ENCODE results near the gene PTTG1IP.

DNA sequence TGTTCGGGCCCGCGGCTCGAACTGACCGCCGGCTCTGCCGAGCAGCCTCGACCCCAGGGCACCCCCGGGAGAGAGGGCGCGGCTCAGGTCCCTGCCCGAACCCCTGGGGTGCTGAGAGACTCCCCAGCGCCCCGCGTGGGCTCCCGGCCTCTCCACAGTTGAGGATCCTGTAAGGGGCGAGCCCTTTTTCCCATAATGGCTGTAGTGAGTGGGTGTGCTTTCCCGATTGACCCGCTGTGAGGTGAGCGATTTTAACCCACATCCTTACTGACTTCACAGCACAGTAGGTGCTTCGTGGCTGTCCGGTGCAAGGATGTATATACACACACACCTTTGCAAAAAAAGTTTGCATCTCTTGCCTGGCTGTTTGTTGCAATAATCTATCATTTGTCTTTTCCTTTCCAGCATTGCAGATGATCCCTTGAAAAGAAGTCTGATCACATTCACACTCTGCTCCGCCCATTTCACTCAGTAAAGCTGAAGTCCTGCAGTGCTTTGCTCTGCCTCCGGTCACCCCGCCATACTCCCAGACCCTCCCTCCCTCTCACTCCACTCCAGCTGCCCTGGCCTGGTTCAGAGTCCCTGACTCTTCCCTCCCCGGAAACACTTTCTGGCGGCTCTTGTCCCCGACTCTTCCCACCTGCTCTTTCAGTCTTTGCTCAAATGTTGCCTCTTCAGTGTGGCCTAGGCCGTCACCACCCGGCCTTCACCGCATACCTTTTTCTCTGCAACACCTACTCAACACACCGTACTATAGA lies 70.9 kb downstream of the PTTG1IP start:
- TF ChIP-seq POLR2AphosphoS5 (IDR thresholded peaks at IDR 0.05) = no peak
- TF ChIP-seq POLR2A (IDR thresholded peaks at IDR 0.05) = no peak
- TF ChIP-seq EP300 (IDR thresholded peaks at IDR 0.05) = no peak
